TTC549 (cell line): Measurements from ENCODE around the gene TMPRSS13.

Experiments
- FAIRE-seq: peaks from 2 replicates; lab custom pipeline; 2012; peaks lifted over from hg19 to GRCh38; lab: Jason Lieb, UNC

TMPRSS13 gene

DNA sequence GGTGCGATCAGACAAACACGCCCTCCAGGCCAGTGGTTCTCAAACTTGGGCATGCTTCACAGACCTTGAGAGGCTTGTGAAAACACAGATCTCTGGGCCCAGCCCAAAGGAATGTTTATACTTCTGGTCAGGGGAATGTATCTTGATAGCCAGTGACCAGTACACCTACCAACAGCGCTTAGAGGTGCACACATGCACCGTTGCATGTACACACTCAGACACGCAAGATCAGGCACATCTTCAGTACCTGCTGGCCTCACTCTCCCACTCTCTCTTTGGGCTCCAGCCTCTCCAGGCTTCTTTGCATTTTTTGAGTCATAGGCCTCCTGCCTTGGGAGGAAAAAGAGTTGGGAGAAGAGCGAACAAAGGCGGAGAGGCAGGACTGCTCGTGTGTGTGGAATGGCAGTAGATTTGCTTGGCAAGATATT, 41.0 kb downstream of the TMPRSS13 start:
- no peak for FAIRE-seq

DNA sequence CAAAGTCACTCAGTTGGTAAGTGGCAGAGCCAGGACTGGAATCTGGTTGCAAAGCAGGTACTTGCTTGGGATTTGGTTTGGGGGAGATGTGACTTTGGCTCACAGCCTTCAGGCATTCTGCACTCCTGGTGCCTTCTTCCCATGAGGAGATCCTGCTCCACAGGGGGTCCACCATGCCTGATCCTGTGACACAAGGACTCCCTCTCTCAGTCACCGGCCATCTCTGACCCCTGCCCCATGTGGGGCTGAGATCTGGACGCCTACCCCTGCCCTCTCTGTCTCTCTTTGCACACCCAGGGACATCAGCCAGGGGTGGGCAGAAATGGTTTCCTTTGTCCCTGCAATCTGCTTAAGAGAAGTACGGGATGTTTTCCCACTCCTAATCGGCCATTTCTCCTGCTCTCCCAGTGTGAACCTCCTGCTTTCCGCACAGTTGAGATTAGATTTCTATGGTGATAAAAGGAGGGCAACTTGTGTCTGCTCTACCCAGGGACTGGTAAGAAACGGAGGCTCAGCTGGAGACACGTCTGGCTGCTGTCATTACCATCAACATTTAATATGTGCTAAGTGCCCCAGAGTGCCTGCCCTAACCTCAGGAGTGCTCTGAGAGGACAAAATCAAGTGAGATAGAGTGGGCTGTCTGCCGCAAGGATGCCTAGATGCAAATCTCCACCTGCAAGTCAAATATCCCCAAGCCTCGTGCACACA, 41.6 kb downstream of the TMPRSS13 start:
- FAIRE-seq = no peak

DNA sequence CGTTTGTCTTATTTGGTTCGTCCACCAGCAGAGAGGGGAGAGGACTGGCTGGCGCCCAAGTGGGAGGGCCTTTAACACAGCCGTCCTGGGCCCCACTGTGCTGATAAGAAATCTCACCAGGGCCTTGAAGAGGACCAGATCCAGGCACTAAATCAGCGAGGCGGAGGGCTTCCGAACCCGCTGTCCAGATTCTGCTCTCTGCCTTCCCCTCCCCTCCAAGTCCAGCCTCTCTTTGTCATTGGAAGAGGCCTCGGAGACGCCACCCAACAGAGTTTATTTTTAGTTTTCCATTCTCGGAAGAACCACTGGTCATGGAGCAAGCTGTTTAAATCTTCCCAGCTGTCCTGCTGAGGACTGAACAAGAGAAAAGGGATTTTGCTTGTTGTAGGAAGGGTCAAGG, 43.4 kb downstream of the TMPRSS13 start:
- no peak for FAIRE-seq

DNA sequence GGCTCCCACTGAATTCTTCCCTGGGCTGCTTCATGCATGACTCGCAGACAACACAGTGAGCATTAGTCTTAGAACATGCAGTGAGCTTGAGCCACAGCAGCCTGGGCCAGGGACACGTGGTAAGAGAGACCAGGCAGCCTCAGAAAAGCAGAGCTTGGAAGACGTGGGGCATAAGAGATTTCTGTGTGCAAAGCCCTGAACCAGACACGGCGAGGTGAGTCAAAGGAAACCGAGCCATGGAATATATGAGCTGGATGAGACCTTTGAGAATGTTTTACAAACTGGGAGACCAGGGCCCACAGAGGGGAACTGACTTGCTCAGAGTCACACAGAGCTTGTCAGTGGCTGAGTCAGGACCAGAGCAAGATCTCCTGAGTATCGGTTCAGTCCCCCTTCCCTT, 44.2 kb downstream of the TMPRSS13 start:
- no peak for FAIRE-seq

DNA sequence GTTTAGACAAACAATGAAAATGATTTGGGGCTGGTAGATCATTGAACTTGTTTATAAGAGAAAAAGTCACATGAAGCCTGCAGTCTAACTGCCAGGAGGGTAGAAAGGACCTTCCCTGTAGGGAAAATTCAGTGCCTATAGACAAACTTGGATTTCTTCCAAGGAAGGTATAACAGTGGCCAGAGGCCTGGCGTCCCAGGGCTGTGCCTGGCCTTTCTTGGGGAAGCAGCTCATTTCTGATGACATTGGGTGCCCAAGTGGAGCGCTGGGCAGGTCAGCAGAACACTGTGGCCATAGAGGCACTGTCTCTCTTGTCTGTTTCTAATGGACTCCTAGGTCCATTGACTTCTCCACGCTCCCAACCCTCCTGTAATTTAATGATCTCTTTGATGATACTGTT, 46.1 kb downstream of the TMPRSS13 start:
- FAIRE-seq = no peak

DNA sequence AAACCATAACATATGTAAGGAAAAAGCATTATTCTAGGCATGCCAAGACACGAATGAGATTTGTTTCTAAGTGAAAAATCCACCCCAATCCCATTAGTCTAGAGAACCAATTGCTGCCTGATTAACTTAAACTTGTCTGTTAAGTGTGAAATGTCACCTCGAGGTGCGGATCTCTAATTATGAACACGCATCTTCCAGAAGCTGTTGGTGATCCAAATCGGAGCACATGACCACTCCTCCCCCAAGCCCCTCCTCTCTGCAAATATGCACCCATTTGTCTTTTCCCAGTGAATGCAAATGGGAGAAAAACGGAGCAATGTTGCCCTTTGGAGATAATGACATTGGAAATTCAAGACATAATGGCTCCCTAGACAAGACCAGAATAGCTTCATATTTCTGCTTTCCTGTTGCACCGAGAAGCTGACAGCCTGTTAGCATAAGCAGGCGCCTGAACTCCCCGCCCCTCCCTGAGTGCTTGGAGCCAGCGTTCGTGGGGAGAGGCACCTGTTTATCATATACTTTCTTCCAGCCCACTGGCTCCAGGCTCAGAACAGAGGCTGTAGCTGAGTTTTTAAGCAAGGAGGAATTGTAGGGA, 46.8 kb downstream of the TMPRSS13 start:
- no peak for FAIRE-seq

DNA sequence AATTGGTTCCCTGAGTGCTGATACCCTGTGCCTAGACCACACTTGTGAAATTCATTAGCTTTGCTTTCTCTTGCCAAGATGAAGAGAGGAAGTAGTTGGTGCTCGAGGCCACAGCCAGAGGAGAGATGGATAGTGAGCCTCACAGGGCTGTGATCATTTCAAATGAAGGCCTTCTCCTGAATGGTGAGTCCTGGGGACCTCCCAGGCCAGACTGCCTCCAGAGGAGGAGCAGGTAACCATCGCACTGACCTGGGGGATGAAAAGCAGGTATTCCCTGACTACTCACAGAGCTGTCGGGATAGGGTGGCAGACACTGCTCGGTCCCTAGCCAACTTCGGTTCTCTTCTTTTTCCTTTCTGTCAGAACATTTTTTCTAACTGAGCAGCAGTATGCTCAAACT, 48.0 kb downstream of the TMPRSS13 start:
- no peak for FAIRE-seq

DNA sequence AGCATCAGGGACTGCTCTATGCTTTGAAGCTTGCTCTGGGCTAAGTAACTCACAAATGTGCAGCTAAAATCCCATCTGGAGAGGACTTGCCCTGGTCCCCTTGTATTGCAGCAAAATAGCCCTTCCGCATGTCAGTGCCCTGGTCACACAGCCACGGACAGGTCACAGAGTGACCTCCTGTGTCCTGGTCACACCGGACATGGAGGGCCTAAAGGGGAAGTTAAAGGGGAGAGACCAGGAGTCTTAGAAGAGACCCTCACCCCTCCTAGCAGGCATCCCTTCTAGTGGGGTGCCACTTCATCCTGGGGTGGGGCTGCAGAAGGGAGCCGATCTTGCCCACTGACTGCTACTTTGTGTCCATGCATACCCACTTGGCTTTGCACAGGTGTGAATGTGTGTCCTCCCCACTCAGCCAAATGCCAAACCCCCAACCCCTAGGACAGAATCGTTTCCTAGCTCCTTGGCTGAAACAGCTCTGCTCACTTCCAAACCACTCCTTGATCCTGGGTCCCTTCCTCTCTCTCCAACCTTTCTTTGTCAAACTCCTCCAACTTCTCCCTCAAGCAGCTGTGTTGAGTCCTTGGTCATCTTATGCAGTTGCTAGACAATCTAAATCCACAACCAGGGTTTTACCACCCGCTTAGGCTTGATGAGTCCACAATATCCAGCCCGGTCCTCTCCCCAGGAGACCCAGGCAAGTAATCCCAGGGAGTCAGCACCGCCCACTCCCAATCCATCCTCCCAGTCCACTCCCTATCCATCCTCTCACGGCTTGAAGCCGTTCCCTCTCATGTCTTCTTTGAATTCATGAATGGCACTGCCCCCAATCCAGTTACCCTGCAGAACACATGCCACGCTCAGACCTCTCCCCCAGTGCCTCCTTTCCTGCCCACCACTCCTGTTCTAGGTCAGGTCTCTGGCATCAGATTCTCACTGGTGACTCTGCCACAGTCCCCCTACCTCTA, 49.4 kb downstream of the TMPRSS13 start:
- FAIRE-seq = no peak

DNA sequence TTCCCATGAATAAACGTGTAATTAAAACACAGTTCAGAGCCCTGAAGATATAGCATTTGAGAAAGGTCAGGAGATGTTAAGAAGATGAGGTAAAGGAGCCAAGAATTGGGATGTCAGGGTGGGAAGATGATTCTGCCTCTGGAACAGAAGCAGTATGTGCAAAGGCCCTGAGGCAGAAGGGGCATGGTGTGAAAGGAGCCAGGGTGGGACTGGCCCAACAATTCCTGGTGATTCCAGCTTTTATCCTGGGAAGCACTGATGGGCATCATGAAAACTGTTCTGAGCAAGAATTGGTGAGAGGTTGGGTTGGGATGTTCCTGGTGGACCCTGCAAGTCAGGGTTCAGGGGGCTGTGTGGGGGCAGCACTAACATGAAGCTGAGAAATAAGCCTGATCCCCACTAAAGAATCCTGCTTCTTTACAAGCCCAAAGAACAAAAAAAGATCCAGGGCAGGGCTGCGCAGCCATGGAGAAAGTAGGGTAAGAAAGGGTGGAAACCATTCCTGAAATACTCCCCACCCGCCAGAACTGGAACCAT, 50.2 kb downstream of the TMPRSS13 start:
- no peak for FAIRE-seq

DNA sequence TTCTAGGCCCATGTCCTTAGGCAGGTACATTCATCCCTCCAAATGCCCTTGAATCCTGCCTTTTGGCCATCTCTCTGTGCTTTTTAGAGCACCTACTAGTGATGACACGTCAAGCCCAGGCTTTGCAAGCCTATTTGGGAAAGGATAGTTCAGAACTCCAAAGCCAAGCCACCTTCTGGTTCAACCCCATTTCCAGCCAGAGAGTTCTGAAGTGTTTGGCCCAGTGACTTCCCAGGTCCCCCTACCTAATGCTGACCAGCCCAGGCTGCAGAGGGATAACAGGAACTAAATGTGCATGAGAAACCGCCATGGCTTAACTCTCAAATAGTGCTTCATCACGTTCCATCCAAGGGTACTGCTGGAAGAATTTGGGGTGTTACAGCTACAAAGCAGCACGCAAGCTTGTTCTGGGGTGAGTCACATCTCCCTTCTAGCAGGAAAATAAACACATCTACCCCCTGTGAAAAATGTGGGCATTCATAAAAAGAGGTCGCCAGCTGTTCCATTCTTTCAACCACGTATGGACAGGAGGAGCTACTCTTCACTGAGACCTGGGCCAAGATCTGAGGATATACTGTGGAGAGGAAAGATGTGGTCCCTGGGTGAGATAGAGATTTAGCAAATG, 50.8 kb downstream of the TMPRSS13 start:
- no peak for FAIRE-seq

DNA sequence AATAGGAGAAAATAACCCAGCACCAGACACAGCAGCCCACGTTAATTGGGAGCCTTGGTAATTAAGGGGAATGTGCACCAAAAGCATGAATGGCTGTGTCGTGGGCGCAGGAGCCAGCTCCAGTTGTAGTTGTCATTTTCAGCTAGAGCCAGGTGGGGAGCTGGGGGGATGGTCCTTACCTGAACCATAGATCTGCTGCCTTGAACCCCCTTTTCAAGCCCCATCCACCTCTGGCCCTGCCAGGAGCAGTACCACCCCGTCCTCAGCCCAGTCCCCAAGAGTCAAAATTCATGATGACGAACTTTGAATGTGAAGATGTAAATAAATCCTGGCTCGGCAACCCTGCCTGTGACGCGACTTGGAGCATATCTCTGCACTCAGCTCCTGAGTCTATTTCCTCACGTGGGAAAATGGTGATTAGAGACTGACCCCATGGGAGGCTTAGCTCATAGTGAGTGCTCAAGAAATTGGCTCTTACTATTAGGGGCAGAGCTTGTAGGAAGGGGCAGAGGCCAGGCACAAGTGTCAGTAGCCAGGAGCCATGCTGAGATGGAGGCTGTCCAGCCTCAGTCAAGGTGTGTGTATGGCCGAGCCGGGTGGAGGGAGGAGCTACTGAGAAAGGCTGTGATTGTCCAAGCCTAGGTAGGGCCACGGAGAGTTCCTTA, 52.0 kb downstream of the TMPRSS13 start:
- no peak for FAIRE-seq

DNA sequence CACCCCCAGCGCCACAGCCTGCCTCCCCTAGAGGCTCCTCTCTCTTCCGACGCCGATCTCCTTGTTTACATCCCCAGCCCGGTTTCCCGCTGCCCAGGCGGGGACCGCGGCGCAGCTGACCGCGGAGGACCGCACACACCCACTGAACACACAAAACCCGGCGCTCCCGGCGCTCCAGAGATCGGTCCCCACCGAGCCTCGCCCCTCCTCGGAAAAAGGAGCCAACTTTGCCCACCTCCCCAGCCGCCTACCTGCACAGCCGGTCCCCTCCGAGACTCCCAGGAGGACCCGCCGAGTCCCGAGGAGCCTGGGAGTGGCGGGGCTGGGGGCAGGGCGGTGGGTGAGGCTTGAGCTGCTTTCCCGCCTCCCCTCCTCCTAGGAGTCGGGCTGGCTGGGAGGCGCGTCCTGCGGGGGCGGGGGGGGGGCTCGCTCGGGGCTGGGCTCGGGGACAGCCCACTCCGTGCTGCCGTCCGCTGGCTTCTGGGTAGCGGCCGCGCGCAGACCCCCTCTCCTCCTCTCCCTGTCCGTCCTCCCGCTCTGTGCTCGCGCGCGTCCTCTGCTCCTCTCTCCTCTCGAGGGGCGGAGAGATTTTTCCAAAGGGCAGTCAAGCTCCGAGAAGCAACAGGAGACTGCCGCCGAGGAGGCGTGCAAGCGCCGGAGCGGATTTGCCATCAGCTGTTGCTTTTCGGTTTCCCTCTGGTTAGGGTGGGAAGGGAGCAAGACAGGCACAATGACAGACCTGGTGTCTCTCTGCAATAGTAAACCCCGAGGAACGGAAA, 52.7 kb downstream of the TMPRSS13 start, which contains the start of gene FXYD6:
FXYD6 (minus strand) TSS at position 318 of the 779 bp plus-strand sequence. CDS start 33,882 bp downstream, outside the sequence.
- no peak for FAIRE-seq

DNA sequence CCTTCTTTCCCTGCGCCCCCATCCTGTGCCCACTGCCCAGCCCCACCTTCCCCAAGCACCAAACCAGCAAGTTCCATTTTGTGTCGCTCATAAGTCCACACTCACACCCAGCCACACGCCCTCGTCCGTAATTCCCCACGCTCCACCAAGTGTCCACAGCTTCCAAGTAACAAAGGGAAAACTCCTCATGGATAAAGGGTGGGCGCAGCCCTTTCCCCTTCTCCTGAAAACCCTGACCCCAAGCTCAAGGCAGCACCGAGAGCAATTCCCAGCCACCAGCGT, 53.2 kb downstream of the TMPRSS13 start:
- FAIRE-seq = no peak

DNA sequence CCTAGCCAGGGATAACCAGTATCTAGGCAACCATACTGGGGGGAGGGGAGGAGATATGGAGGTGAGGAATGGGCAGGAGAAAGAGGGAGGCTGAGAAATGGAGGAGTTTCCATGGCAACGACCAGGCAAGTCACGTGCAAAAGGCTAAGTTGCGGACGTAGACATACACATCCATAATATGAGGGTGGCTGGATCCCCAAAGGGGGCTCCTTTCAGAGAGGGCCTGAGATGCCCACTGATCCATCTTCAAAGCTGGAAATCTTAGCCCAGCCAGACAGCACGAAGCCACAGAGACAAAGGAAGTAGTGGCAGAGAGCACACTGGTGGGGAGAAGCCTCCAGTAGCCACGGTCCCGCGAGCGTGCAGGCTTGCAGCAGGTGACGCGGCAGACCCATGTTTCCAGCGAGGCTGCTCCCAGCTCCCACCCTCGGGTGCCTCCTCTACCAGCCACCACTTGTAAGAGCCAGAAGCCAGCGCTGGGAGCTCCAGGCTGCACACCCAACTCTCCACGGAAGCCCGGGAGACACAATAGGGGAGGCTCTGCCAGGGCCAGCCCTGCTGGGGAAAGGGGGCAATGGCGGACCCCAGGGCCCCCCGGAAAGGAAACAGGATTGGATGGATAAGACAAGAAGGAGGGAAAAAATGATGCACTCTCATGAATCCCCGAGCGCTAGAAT, 53.7 kb downstream of the TMPRSS13 start:
- FAIRE-seq = no peak

DNA sequence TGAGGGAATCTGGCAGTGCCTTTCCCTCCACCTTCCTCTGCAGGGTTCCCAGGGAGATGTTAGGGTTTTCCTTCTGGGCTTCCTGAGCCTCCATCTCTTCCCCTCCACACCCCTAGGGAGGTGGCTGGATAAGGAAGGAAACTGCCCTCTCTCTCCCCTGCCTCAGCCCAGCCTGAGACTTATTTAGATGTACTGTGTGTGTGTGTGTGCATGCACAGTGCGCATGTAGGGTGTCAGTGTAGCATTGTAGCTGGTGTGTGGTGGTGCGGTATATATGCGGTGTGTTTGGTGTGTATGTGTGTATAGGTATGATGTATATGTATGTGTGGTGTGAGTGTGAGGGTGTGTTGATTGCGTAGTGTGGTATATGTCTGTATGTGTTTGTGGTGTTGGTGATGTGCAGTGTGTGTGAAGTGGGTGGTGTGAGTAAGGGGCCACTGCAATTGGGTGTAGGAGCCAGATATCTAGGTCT, 54.3 kb downstream of the TMPRSS13 start:
- no peak for FAIRE-seq

DNA sequence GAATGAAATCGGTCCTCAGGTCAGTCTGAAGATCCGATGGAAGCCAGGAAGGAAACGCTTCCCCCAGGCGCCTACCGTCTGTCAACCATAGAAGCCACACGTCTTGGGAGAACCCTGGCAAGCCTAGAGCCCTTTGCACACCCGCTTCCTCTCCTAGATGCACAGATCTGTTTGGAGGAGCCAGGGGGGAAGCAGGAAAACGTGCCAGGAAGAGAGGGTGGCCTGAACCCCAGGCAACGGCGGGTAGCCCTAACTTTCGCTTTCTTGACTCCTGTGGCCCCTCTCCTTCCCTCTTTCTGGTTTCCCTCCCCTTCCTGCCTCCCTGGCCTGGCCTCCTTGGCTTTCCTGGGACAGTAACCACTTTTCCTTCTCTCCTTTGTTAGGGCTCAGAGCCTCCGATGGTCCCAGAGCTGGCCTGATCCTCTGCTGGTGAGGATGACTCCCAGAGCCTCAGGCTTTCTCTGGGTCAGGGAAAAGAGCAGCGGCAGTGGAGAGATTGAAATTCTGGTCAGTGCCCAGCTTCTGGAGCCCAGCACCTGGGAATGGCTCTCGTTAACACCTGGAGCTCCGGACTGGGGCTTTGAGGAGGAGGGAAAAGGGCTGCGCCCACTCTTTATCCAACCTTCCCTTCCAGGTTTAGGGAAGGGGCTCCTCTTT, 54.8 kb downstream of the TMPRSS13 start:
- FAIRE-seq = no peak

DNA sequence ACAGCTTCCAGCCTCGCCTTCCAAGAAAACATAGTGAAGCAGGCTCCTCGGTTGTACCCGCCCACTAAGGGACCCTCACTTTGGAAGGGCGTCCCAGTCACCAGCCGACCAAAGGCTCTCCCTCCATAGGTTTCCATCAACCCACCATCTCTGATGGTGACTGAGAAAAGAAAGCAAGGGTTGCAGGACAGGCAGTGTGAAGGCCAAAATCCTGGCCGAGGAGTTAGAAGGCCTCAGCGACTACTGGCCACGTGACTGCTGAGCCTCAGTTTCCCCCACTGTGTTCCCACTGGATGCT, 55.4 kb downstream of the TMPRSS13 start:
- FAIRE-seq = no peak

DNA sequence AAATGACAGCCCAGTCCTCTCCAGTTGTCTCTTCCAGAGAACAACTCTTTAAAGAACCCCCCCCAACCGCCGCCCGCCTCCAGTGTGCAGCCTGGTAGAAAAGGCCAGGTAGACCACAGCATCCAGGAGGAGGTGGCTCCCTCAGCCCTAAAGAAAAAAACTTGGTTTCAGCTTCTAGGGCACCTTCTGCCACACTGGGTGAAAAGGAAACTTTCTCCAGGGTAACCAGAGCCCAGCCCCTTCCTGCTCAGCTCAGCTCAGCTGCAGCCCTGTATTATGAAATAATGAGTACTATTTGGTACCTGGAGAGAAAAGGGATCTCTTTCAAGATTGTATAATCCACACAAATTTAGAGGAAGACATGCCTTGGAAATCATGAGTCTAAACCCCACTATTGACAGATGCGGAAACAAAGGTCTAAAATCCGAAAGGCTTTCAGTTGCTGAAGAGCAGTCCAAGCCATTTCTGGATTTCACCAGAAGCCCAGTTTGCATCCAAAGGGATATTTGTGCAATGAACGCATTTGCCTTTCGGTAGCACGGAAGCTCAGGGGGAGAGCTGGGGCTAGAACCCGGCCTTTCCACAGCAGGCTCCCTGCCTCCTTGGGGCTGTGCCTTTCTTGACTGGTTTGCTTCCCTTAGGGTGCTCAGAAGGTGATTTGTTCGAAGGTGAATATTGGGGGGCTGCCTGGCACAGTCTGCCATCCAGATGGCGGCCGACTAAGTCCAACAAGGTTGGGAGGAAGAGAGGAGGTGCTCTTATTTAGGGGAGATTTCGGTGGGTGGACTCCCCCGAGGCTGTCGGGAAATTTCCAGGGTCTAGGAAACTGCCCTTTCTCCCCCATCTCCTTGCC, 56.0 kb downstream of the TMPRSS13 start:
- no peak for FAIRE-seq

DNA sequence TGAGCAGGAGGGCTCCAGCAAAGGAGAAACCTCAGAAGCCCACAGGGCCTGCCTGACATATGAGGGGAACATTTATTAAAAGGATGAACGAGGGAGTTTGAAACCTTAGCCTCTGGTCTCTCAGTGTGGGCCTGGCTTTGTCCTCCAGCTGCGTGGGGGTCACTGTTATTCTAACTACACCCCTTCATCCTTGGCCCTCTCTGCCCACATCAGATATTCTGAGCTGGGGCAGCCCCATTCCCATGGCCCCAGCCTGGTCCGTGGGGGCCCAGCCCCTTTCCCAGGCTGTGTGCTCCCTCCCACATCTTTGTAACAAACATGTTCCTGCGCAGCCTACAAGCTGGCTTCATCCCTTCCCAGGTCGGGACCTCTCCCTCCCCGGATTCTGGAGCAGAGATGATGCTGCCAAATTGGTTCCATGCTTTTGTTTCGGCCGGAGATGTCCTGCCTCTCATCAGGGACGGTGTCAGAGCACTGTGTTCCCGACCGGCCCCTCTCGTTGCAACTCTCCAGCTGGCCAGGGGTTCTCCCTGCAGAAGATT, 56.7 kb downstream of the TMPRSS13 start:
- no peak for FAIRE-seq
